Measurements from ENCODE around the gene NTHL1.

NTHL1 gene

DNA sequence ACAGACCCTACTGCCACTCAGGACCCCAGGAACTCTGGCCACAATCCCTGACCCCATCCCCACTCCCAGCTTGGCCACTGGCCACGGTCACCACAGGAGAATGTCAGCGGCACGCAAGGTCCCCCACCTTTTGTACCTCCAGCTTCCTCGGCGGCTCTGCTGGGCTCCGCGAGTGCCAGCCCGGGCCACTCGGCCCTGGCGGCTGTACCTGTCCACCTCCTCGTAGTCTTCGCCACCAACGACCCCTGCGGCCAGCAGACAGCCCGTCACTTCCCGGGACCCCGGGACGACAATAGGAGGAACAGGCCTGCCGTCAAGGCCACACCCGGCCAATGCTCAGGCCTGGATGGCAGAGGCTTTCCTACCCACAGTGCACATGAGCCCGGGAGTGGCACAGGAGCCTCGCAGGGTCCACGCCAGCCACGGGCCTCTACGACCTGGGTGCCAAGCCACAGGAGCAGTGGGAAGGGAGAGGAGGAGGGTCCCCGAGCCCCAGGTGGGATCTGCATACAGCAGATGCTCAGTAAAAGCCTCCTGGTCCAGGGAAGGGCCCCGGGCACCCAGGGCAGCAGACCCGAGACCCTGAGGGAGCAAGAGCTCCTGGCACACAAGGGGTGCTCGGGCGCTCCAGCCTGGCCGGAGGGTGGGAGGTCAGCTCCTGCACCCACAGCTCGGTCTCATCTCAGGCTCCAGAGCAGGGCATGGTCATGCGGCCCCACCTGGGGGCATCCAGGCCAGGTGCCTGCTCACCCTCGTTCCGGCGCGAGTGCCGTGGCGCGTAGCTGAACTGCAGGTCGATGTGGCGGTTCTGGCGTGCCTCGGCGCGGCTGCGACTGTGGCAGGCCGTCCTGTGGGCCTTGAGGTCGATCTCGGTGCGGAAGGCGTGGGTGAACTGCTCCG is 45.9 kb downstream of the NTHL1 start:
- TF ChIP-seq REST (IDR thresholded peaks at IDR 0.05; ENCODE audit: low read depth) (no peak), ZBTB7A (IDR thresholded peaks at IDR 0.05; ENCODE audit: low read depth) (no peak)

DNA sequence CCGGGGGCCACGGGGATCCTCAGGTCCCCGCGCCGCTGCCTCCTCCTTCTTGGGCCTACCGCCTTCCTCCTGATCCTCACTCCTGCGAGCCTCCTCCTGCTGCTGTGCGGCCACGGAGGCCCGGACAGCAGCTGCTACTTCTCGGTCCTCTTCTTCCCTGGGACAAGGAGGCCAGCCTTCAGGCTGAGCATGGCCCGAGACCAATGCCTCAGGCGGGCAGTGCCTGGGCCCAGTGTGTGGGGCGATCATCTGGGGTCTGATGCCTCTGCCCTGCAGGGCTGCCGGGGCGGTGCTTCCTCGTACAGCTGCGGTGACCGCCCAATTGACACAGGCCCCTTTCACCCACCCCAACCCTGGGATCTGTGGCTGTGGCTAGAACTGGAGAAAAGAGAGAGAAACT is 46.6 kb downstream of the NTHL1 start:
- no peak for TF ChIP-seq REST (IDR thresholded peaks at IDR 0.05; ENCODE audit: low read depth)
- TF ChIP-seq CREB1 (IDR thresholded peaks at IDR 0.05; ENCODE audit: low read depth) = no peak
- TF ChIP-seq EP300 (IDR thresholded peaks at IDR 0.05; ENCODE audit: borderline replicate concordance) = no peak
- no peak for TF ChIP-seq YY1 (IDR thresholded peaks at IDR 0.05; ENCODE audit: low read depth)
- TF ChIP-seq EGR1 (IDR thresholded peaks at IDR 0.05) = no peak
- TF ChIP-seq NFIC (IDR thresholded peaks at IDR 0.05) = no peak
- no peak for TF ChIP-seq TEAD4 (IDR thresholded peaks at IDR 0.05)
- TF ChIP-seq TCF12 (IDR thresholded peaks at IDR 0.05; ENCODE audit: low read depth) = no peak
- TF ChIP-seq, protein P1, sequence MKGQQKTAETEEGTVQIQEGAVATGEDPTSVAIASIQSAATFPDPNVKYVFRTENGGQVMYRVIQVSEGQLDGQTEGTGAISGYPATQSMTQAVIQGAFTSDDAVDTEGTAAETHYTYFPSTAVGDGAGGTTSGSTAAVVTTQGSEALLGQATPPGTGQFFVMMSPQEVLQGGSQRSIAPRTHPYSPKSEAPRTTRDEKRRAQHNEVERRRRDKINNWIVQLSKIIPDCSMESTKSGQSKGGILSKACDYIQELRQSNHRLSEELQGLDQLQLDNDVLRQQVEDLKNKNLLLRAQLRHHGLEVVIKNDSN (IDR thresholded peaks at IDR 0.05) = no peak
- TF ChIP-seq ZBTB7A (IDR thresholded peaks at IDR 0.05; ENCODE audit: low read depth) = no peak
- no peak for TF ChIP-seq MAX (IDR thresholded peaks at IDR 0.05)
- TF ChIP-seq FOXM1 (IDR thresholded peaks at IDR 0.05; ENCODE audit: borderline replicate concordance, low read depth) = no peak
- no peak for TF ChIP-seq RAD21 (IDR thresholded peaks at IDR 0.05; ENCODE audit: low read depth)
- no peak for TF ChIP-seq CEBPB (IDR thresholded peaks at IDR 0.05)

DNA sequence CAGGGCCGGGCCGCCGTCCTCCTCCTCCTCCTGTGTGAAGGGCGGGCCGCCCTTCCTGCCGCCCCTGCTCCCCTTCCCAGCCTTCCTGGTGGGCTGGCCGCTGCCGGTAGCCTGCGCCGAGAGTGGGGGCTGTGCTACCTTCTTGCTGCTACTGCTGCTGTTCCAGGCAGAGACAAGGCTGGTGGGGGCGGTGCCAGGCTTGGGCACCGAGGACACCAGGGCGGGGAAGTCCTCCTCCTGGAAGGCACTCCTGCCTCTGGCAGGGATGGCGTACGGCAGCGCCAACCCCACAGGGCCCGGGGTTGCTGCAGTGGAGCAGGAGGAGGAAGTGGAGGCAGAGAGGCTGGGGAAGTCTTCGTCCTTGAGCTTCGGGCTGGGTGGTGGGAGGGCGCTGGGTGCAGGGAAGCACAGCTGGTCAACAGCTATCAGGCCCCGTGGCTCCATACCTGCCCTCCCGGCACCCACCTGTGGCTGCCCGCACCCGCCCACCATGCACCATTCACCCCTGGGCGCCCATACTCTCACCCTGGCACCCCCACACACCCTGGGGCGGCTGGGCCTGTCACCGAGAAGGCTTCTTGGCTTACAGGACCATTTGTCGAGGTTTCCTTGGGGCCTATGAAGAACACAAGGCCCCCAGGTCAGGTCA is 47.6 kb downstream of the NTHL1 start:
- no peak for TF ChIP-seq RAD21 (IDR thresholded peaks at IDR 0.05; ENCODE audit: low read depth)
- TF ChIP-seq, protein P1 (IDR thresholded peaks at IDR 0.05) = no peak

DNA sequence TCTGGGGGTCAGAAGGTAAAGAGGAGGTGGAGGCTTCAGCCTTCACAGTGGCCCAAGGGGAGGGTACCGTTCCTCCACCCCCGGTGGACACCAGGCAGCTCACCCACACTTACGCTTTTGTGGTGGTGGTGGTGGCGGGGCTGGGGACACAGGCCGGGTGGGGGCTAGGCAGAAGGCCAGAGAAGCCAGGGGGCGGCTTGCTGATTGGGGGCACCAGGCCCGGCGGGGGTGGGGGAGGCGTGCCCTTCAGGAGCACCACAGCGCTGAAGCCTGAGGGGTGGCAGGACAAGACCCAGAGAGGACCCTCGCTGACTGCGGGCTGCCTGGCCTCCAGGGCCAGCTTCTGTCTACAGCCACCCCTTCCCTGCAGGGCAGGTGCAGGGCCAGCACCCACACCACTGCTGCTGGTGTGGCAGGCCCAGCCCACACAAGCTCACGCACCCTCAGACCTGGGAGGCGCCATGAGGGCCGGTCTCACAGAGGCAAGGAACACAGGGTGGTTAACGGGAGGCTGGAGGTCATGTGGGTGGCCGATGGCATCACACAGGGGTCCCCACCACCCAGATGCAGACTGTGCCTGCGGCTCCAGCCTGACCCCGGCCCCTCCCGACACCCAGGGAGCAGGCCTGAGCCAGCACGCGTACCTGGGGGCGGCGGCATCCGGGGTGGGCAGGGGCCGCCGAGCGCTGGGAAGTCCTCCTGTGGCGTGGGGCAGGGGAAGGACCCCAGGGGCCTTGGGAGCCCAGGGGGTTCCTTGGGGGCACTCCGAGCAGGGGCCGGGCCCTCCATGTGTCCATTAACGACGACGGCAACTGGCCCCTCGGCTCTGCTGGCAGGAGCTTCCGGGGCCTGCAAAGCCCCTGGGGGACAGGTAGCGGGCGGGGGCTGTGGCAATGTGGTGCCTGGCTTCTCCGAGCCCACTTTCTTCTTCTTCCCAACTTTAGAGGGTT is 48.5 kb downstream of the NTHL1 start:
- TF ChIP-seq, protein P1 (IDR thresholded peaks at IDR 0.05) = no peak
- TF ChIP-seq FOXM1 (IDR thresholded peaks at IDR 0.05; ENCODE audit: borderline replicate concordance, low read depth) (no peak), CREB1 (IDR thresholded peaks at IDR 0.05; ENCODE audit: low read depth) (no peak), TAF1 (IDR thresholded peaks at IDR 0.05; ENCODE audit: low read depth) (no peak), ZBTB7A (IDR thresholded peaks at IDR 0.05; ENCODE audit: low read depth) (no peak), EP300 (IDR thresholded peaks at IDR 0.05; ENCODE audit: borderline replicate concordance) (no peak), EGR1 (IDR thresholded peaks at IDR 0.05) (no peak), CEBPB (IDR thresholded peaks at IDR 0.05) (no peak), YY1 (IDR thresholded peaks at IDR 0.05; ENCODE audit: low read depth) (no peak), TEAD4 (IDR thresholded peaks at IDR 0.05) (no peak), MAX (IDR thresholded peaks at IDR 0.05) (no peak), NFIC (IDR thresholded peaks at IDR 0.05) (no peak), REST (IDR thresholded peaks at IDR 0.05; ENCODE audit: low read depth) (no peak), RAD21 (IDR thresholded peaks at IDR 0.05; ENCODE audit: low read depth) (no peak), TCF12 (IDR thresholded peaks at IDR 0.05; ENCODE audit: low read depth) (no peak)

Data from Ishikawa (cell line).